GM12878 (cell line): Measurements from ENCODE around the gene TMEM176A.

Experiments used
- CTCF ChIP-seq, 3 experiments: IDR thresholded peaks in 2 of 3; conservative IDR thresholded peaks in 1 of 3; 2 replicates each; pipeline ENCODE4 v1.5.1; 2011; ENCODE audit warnings: low read depth in 3 of 3, low read length in 3 of 3, mild to moderate bottlenecking in 3 of 3, control low read depth in 2 of 3, moderate library complexity in 2 of 3, inconsistent platforms in 1 of 3, mixed read lengths in 1 of 3; ENCODE audit not compliant: control insufficient read depth in 2 of 3, insufficient read depth in 1 of 3; ENCODE audit errors: extremely low read depth in 1 of 3
- DPF2 ChIP-seq: fragments of 450-650 bp; IDR thresholded peaks from 2 replicates; pipeline ENCODE4 v1.6.1; 2017; ENCODE audit warnings: mild to moderate bottlenecking
- EZH2 ChIP-seq: IDR thresholded peaks from 2 replicates; pipeline ENCODE4 v1.6.1; 2012; ENCODE audit warnings: low read depth, mild to moderate bottlenecking, control low read depth, inconsistent platforms, low read length, borderline replicate concordance; ENCODE audit not compliant: control insufficient read depth
- MYC ChIP-seq: IDR thresholded peaks from 2 replicates; pipeline ENCODE4 v1.6.1; 2011; ENCODE audit warnings: mild to moderate bottlenecking, low read length, moderate library complexity, inconsistent platforms; ENCODE audit not compliant: insufficient read depth, insufficient replicate concordance, insufficient read length, severe bottlenecking
- NR2F1 ChIP-seq: fragments of 450-650 bp; conservative IDR thresholded peaks from 2 replicates; pipeline ENCODE4 v1.6.1; 2017; ENCODE audit warnings: mild to moderate bottlenecking
- PML ChIP-seq: IDR thresholded peaks from 2 replicates; pipeline ENCODE4 v1.6.1; 2012; ENCODE audit warnings: low read length, inconsistent platforms
- POLR2A ChIP-seq: IDR thresholded peaks from 2 replicates; pipeline ENCODE4 v1.6.1; 2011; ENCODE audit warnings: low read depth, mild to moderate bottlenecking, low read length
- POLR2AphosphoS2 ChIP-seq: IDR thresholded peaks from 2 replicates; pipeline ENCODE4 v1.6.1; 2011; ENCODE audit warnings: low read depth, mild to moderate bottlenecking, low read length, improper control_type of control experiment, moderate library complexity
- ZNF217 ChIP-seq: fragments of 450-650 bp; IDR thresholded peaks from 2 replicates; pipeline ENCODE4 v1.6.1; 2017; ENCODE audit warnings: antibody characterized with exemption, mild to moderate bottlenecking

GRCh38 chr7:150830937-150831336 lies 30.4 kb downstream of the TMEM176A start:
- TF ChIP-seq MYC (no peak), POLR2AphosphoS2 (no peak), CTCF (IDR thresholded peaks at IDR 0.05 in 2 of 3, conservative IDR thresholded peaks at IDR 0.05 in 1 of 3; ENCODE audit: control insufficient read depth in 2 of 3, extremely low read depth in 1 of 3, insufficient read depth in 1 of 3, low read depth in 3 of 3, low read length in 3 of 3) (no peak), EZH2 (no peak), NR2F1 (no peak), PML (no peak), POLR2A (no peak), ZNF217 (no peak), DPF2 (no peak)
